Activated naive CD4-positive, alpha-beta T cell treated with anti-CD3 and anti-CD28 coated beads, Interleukin-2, amount 10 ng/mL, durations not matched to agents 7 days and 5 days (primary cell): ENCODE data around the gene CACNA1D.
A peak's percentile ranks its signal among the peaks of the same experiment; 100 is the strongest.

Experiments used
- CTCF ChIA-PET: fragments of 350-600 bp; sonication (Branson Sonifier 250); formaldehyde crosslinking; loops from one replicate; lab custom pipeline; 2021; ENCODE audit warnings: antibody characterized with exemption; lab: Charles Lee
- DNase-seq: peaks from one replicate; pipeline ENCODE4 v3.0.0-alpha.2; 2020
- H3K27ac Mint-ChIP-seq: one replicate; pipeline ENCODE4 v1.8.0; 2021; ENCODE audit warnings: mild to moderate bottlenecking, moderate library complexity, mixed read lengths
- H3K27me3 Mint-ChIP-seq: one replicate; pipeline ENCODE4 v1.8.0; 2021; ENCODE audit warnings: mild to moderate bottlenecking, mixed read lengths
- H3K36me3 Mint-ChIP-seq: one replicate; pipeline ENCODE4 v1.8.0; 2021; ENCODE audit warnings: mixed read lengths
- H3K4me1 Mint-ChIP-seq: one replicate; pipeline ENCODE4 v1.8.0; 2021; ENCODE audit warnings: mixed read lengths
- H3K4me3 Mint-ChIP-seq: one replicate; pipeline ENCODE4 v1.8.0; 2021; ENCODE audit warnings: mild to moderate bottlenecking, moderate library complexity, mixed read lengths
- H3K9me3 Mint-ChIP-seq: one replicate; pipeline ENCODE4 v1.8.0; 2021; ENCODE audit warnings: mixed read lengths

The CACNA1D gene

GRCh38 chr3:53589806-53590205 is 95.4 kb downstream of the CACNA1D start:
- Mint-ChIP-seq H3K4me1 (no peaks in the 10 kb centered on the region), H3K4me3 (no peak overlapping the region), H3K9me3 (no peaks in the 10 kb centered on the region), H3K27me3 (peaks cover 18% of the 10 kb centered on the region), H3K27ac (no peak overlapping the region), H3K36me3 (no peaks in the 10 kb centered on the region)
- CTCF ChIA-PET: no interaction called here
- DNase-seq: no peak

GRCh38 chr3:53590606-53591005 is 96.2 kb downstream of the CACNA1D start:
- no peaks in the 10 kb centered on the region for H3K9me3 Mint-ChIP-seq
- peaks cover 16% of the 10 kb centered on the region for H3K27me3 Mint-ChIP-seq
- DNase-seq: no peak
- H3K4me3 Mint-ChIP-seq: no peak overlapping the region
- H3K27ac Mint-ChIP-seq: no peak overlapping the region
- H3K36me3 Mint-ChIP-seq: no peaks in the 10 kb centered on the region
- H3K4me1 Mint-ChIP-seq: no peaks in the 10 kb centered on the region
- CTCF ChIA-PET: no interaction called here

GRCh38 chr3:53591646-53592045 is 97.2 kb downstream of the CACNA1D start:
- DNase-seq: no peak
- Mint-ChIP-seq H3K27me3 (peaks cover 14% of the 10 kb centered on the region), H3K27ac (no peak overlapping the region), H3K9me3 (no peaks in the 10 kb centered on the region), H3K4me1 (no peaks in the 10 kb centered on the region), H3K36me3 (no peaks in the 10 kb centered on the region), H3K4me3 (no peak overlapping the region)
- CTCF ChIA-PET: no interaction called here

- no peak for DNase-seq
- CTCF ChIA-PET: no interaction called here
- no peak overlapping the region for H3K27ac Mint-ChIP-seq
- no peaks in the 10 kb centered on the region for H3K9me3 Mint-ChIP-seq
- H3K4me1 Mint-ChIP-seq: peaks cover 7% of the 10 kb centered on the region
- no peak overlapping the region for H3K4me3 Mint-ChIP-seq
- peaks cover 17% of the 10 kb centered on the region for H3K27me3 Mint-ChIP-seq
- no peaks in the 10 kb centered on the region for H3K36me3 Mint-ChIP-seq
Observed at GRCh38 chr3:53592862-53593261, 98.5 kb downstream of the CACNA1D start.

DNA sequence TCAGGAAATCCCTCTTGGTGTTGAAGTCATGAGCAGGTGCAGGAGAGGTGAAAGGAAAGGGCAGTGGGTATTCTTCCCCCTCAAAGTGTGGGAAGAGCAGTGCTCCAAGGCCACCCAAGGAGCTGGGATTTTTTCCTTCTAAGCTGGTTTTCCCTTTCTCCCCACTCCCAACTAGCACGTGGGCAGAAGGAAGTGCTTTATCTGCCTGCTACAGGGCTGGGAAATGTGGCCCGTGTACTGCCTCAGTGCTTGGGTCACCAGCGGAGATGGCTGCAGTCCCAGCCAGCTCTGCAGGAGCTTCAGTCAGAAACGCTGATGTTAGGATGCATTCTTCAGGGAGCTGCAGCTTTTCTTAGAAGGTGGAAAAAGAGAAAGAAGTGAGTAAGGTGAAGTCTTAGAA is 99.2 kb downstream of the CACNA1D start:
- no peaks in the 10 kb centered on the region for H3K9me3 Mint-ChIP-seq
- no peak for DNase-seq
- CTCF ChIA-PET: interaction anchor here (1.1 kb wide), 1 partner anchor 9 kb away, joined by 4 read pairs; no protein-coding TSS in a partner anchor
- no peak overlapping the region for H3K4me3 Mint-ChIP-seq
- no peak overlapping the region for H3K27ac Mint-ChIP-seq
- peaks cover 10% of the 10 kb centered on the region for H3K4me1 Mint-ChIP-seq
- H3K36me3 Mint-ChIP-seq: no peaks in the 10 kb centered on the region
- H3K27me3 Mint-ChIP-seq: peaks cover 14% of the 10 kb centered on the region

- H3K36me3 Mint-ChIP-seq: no peaks in the 10 kb centered on the region
- H3K9me3 Mint-ChIP-seq: no peaks in the 10 kb centered on the region
- peaks cover 14% of the 10 kb centered on the region for H3K27me3 Mint-ChIP-seq
- DNase-seq: no peak
- no peak overlapping the region for H3K4me3 Mint-ChIP-seq
- CTCF ChIA-PET: interaction anchor here (1.1 kb wide), 1 partner anchor 10 kb away, joined by 4 read pairs; no protein-coding TSS in a partner anchor
- H3K4me1 Mint-ChIP-seq: peaks cover 10% of the 10 kb centered on the region
- H3K27ac Mint-ChIP-seq: no peak overlapping the region
Observed at GRCh38 chr3:53594276-53594675, 99.9 kb downstream of the CACNA1D start.

DNA sequence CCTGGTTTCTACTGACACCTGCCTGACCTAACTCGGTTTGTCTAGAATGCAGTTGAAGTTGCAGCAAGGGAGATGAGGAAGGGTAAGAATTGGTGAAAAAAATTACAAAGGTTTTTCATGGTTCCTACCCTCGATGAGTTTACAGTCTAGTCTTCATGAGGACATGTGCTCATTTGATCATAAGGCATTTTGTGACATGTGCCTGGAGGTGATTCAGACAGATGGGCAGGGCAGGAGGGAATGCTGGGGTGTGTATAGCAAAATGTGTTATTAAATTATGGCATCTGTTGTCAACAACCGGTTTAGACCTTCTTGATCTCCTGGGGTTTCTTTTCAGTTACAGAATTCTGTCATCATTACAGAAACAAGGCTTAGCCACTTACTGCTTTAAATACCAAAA is 101.2 kb downstream of the CACNA1D start:
- no peaks in the 10 kb centered on the region for H3K9me3 Mint-ChIP-seq
- peaks cover 10% of the 10 kb centered on the region for H3K4me1 Mint-ChIP-seq
- H3K27me3 Mint-ChIP-seq: peaks cover 8% of the 10 kb centered on the region
- DNase-seq: no peak
- H3K27ac Mint-ChIP-seq: no peak overlapping the region
- H3K4me3 Mint-ChIP-seq: no peak overlapping the region
- CTCF ChIA-PET: no interaction called here
- no peaks in the 10 kb centered on the region for H3K36me3 Mint-ChIP-seq

DNA sequence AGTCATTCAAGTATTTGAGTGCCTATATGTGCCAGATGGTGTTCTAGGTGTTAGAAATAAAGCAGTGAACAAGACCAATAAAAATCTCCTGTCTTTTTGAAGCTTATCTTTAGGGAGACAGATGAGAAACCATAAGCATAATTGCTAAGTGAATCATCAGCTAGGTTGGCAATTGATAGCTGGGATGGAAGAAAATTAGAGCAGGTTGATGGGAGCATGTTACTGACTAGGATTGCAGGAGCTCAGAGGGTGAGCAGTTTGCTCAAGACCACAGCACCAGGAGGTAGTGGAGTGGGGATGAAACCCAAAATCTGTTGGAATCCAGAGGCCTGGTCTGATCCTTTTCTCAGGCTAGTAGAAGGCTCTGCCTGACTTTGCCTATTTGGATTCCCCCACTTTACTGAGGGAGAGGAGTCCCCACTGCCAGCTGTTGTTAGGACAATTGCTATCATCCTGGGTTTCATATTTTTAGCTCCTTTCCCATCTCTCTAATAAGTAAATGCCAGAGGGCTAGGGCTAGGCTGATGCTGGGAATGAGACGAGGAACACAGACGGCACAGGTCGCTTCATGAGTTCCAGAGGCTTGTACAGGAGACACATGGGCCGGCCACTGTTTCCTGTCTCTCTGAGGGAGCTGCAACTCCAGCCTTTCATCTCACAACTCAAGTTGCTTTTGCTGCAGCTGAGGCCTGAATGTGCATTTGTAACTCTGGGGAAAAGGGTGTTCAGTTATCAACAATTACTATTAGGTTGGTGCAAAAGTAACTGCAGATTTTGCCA is 102.9 kb downstream of the CACNA1D start:
- peaks cover 10% of the 10 kb centered on the region for H3K4me1 Mint-ChIP-seq
- DNase-seq: peak; percentile 30
- CTCF ChIA-PET: interaction anchor here (1.2 kb wide), 1 partner anchor 13 kb away, joined by 3 read pairs; no protein-coding TSS in a partner anchor
- H3K27ac Mint-ChIP-seq: no peak overlapping the region
- no peaks in the 10 kb centered on the region for H3K36me3 Mint-ChIP-seq
- H3K9me3 Mint-ChIP-seq: no peaks in the 10 kb centered on the region
- peaks cover 15% of the 10 kb centered on the region for H3K27me3 Mint-ChIP-seq
- no peak overlapping the region for H3K4me3 Mint-ChIP-seq

DNA sequence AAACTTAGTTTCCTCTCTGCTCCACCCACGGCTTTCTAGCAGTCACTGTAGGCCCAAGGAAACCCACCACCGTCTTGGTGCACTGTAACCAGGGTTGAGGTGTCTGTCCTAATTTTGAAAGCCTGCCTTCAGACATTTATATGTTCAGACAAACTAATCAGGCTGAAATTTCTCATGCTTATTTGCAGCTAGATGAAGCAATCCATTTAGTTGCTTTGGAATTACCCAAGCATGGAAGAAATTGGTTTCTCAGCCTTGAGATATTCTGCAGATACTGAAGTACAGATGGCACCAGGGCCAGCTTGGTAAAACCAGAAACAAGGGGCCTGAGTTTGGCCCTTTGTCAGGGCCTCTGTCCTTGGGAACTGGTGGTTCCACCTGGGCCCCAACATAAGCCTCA is 105.4 kb downstream of the CACNA1D start:
- DNase-seq: no peak
- H3K27me3 Mint-ChIP-seq: peaks cover 15% of the 10 kb centered on the region
- H3K4me1 Mint-ChIP-seq: peaks cover 10% of the 10 kb centered on the region
- no peaks in the 10 kb centered on the region for H3K36me3 Mint-ChIP-seq
- H3K27ac Mint-ChIP-seq: no peak overlapping the region
- CTCF ChIA-PET: no interaction called here
- H3K4me3 Mint-ChIP-seq: no peak overlapping the region
- no peaks in the 10 kb centered on the region for H3K9me3 Mint-ChIP-seq

GRCh38 chr3:53602866-53603265 is 108.5 kb downstream of the CACNA1D start:
- H3K36me3 Mint-ChIP-seq: no peaks in the 10 kb centered on the region
- H3K4me3 Mint-ChIP-seq: no peak overlapping the region
- CTCF ChIA-PET: no interaction called here
- H3K9me3 Mint-ChIP-seq: no peaks in the 10 kb centered on the region
- H3K4me1 Mint-ChIP-seq: peaks cover 3% of the 10 kb centered on the region
- no peak for DNase-seq
- H3K27me3 Mint-ChIP-seq: peaks cover 7% of the 10 kb centered on the region
- no peak overlapping the region for H3K27ac Mint-ChIP-seq

- Mint-ChIP-seq H3K4me1 (no peaks in the 10 kb centered on the region), H3K27me3 (peaks cover 6% of the 10 kb centered on the region), H3K36me3 (no peaks in the 10 kb centered on the region), H3K27ac (no peak overlapping the region), H3K4me3 (no peak overlapping the region), H3K9me3 (no peaks in the 10 kb centered on the region)
- CTCF ChIA-PET: no interaction called here
- no peak for DNase-seq
Observed at GRCh38 chr3:53604232-53604631, 109.8 kb downstream of the CACNA1D start.

DNA sequence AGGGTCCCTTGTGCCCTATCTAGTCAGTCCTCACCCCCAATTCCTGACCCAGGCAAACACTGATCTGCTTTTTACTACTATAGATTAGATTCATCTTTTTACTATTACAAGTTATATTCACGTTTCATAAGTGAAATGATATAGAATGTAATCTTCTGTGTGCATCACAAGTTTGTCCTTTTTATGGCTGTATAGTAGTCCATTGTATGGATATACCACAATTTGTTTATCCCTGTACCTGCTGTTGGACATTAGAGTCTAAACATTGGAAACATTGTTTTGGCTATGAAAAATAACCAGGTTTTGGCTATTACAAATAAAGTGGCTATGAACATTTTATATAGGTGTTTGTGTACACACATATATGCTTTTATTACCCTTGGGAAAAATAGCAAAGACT is 112.4 kb downstream of the CACNA1D start:
- H3K27me3 Mint-ChIP-seq: peaks cover 4% of the 10 kb centered on the region
- H3K9me3 Mint-ChIP-seq: no peaks in the 10 kb centered on the region
- no peaks in the 10 kb centered on the region for H3K36me3 Mint-ChIP-seq
- H3K4me3 Mint-ChIP-seq: no peak overlapping the region
- DNase-seq: no peak
- no peak overlapping the region for H3K27ac Mint-ChIP-seq
- H3K4me1 Mint-ChIP-seq: no peaks in the 10 kb centered on the region
- CTCF ChIA-PET: no interaction called here

- CTCF ChIA-PET: no interaction called here
- H3K36me3 Mint-ChIP-seq: no peaks in the 10 kb centered on the region
- H3K9me3 Mint-ChIP-seq: no peaks in the 10 kb centered on the region
- no peak for DNase-seq
- no peak overlapping the region for H3K27ac Mint-ChIP-seq
- H3K27me3 Mint-ChIP-seq: peaks cover 20% of the 10 kb centered on the region
- H3K4me1 Mint-ChIP-seq: no peaks in the 10 kb centered on the region
- no peak overlapping the region for H3K4me3 Mint-ChIP-seq
Observed at GRCh38 chr3:53612508-53612907, 118.1 kb downstream of the CACNA1D start.

GRCh38 chr3:53613125-53613524 is 118.7 kb downstream of the CACNA1D start:
- H3K27ac Mint-ChIP-seq: no peak overlapping the region
- no peak overlapping the region for H3K4me3 Mint-ChIP-seq
- peaks cover 20% of the 10 kb centered on the region for H3K27me3 Mint-ChIP-seq
- no peak for DNase-seq
- CTCF ChIA-PET: interaction anchor here (0.5 kb wide), 1 partner anchor 45 kb away, joined by 3 read pairs; no protein-coding TSS in a partner anchor
- H3K9me3 Mint-ChIP-seq: no peaks in the 10 kb centered on the region
- no peaks in the 10 kb centered on the region for H3K4me1 Mint-ChIP-seq
- no peaks in the 10 kb centered on the region for H3K36me3 Mint-ChIP-seq

DNA sequence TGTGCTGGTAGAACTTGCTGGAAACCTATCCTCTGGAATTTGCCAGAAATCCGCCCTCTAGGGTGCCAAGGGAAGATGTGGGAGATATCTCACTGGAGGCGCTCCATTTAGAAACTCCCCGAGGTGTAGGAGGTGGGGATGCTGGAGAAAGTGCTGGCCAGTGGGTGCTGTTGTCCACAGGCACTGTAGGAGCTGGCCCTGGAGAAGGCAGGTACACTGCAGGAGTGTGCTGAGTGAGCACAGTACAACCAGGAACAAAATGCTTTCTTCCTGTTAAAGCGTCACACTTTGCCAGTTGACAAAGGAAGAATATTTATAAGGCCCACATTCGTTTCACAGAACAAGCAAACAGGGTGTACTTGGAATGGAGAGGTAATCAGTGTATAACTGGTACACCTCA is 119.9 kb downstream of the CACNA1D start:
- no peak overlapping the region for H3K27ac Mint-ChIP-seq
- H3K27me3 Mint-ChIP-seq: peaks cover 20% of the 10 kb centered on the region
- H3K4me1 Mint-ChIP-seq: no peaks in the 10 kb centered on the region
- H3K9me3 Mint-ChIP-seq: no peaks in the 10 kb centered on the region
- no peak for DNase-seq
- CTCF ChIA-PET: no interaction called here
- H3K36me3 Mint-ChIP-seq: no peaks in the 10 kb centered on the region
- H3K4me3 Mint-ChIP-seq: no peak overlapping the region
